IMR-90 (cell line): Measurements from ENCODE around the gene MRTFA. TPM values are rescaled to one million over a fixed set of nuclear protein-coding genes. Genes with fewer than 3 reads are reported as not detected.

Source experiments
- ATAC-seq: fragments of 200-7000 bp; cut with Tn5 transposase; 2 replicates; pipeline ENCODE4 v1.9.1; 2020; ENCODE audit warnings: low read depth, mild to moderate bottlenecking, moderate library complexity
- BruUV-seq: library from RNA; stranded (reverse); fragments of 400-500 nt; replicated peaks from 2 replicates; lab custom pipeline; 2021; lab: Mats Ljungman, UMichigan
- CTCF ChIA-PET: fragments of 300-600 bp; formaldehyde crosslinking; extraction: SDS; loops from one replicate; lab custom pipeline; 2021; ENCODE audit warnings: antibody characterized with exemption; lab: Yijun Ruan, JAX
- POLR2A ChIA-PET: fragments of 300-600 bp; sonication (Branson Sonifier 250); formaldehyde crosslinking; loops from one replicate; lab custom pipeline; 2022; ENCODE audit warnings: antibody characterized with exemption; ENCODE audit not compliant: unreplicated experiment; lab: Charles Lee
- DNase-seq: peaks from one replicate; pipeline ENCODE4 v3.0.0; 2013
- H2AFZ ChIP-seq: replicated peaks from 2 replicates; pipeline ENCODE3; 2013; ENCODE audit warnings: low read length, mild to moderate bottlenecking; ENCODE audit not compliant: poor library complexity
- H2AK5ac ChIP-seq: 2 replicates; pipeline ENCODE4 v1.6.1; 2013; ENCODE audit warnings: low read depth, low read length, inconsistent platforms
- H2AK9ac ChIP-seq: replicated peaks from 2 replicates; pipeline ENCODE3; 2013; ENCODE audit warnings: mild to moderate bottlenecking, low read depth, low read length, moderate library complexity; ENCODE audit not compliant: poor library complexity
- H2BK120ac ChIP-seq: 2 replicates; pipeline ENCODE4 v1.6.1; 2013; ENCODE audit warnings: low read depth, low read length, inconsistent platforms
- H2BK15ac ChIP-seq: 3 replicates; pipeline ENCODE4 v1.6.1; 2013; ENCODE audit warnings: low read depth, low read length, inconsistent platforms
- H2BK20ac ChIP-seq: 2 replicates; pipeline ENCODE4 v1.6.1; 2013; ENCODE audit warnings: low read depth, mild to moderate bottlenecking, inconsistent platforms, low read length, moderate library complexity
- H2BK5ac ChIP-seq: 2 replicates; pipeline ENCODE4 v1.6.1; 2013; ENCODE audit warnings: mild to moderate bottlenecking, low read depth, low read length, inconsistent platforms; ENCODE audit not compliant: poor library complexity, severe bottlenecking
- H3K14ac ChIP-seq: replicated peaks from 2 replicates; pipeline ENCODE4 v1.6.1; 2013; ENCODE audit warnings: low read depth, low read length, inconsistent platforms
- H3K18ac ChIP-seq: 2 replicates; pipeline ENCODE4 v1.6.1; 2013; ENCODE audit warnings: low read depth, low read length, control low read depth
- H3K23ac ChIP-seq: 2 replicates; pipeline ENCODE4 v1.6.1; 2013; ENCODE audit warnings: low read depth, low read length, inconsistent platforms
- H3K27ac ChIP-seq: 2 replicates; pipeline ENCODE4 v1.5.1; 2013; ENCODE audit warnings: mild to moderate bottlenecking, control low read depth, low read length; ENCODE audit not compliant: insufficient read depth
- H3K27me3 ChIP-seq: 2 replicates; pipeline ENCODE4 v1.6.1; 2013; ENCODE audit warnings: low read length; ENCODE audit not compliant: control insufficient read depth, insufficient read depth
- H3K36me3 ChIP-seq: 2 replicates; pipeline ENCODE4 v1.6.1; 2013; ENCODE audit warnings: low read length, mixed read lengths; ENCODE audit not compliant: control insufficient read depth, insufficient read depth
- H3K4ac ChIP-seq: 2 replicates; pipeline ENCODE4 v1.6.1; 2013; ENCODE audit warnings: low read depth, low read length, inconsistent platforms
- H3K4me1 ChIP-seq: 2 replicates; pipeline ENCODE4 v1.6.1; 2013; ENCODE audit warnings: low read length, mixed read lengths; ENCODE audit not compliant: control insufficient read depth, insufficient read depth
- H3K4me2 ChIP-seq: 2 replicates; pipeline ENCODE4 v1.6.1; 2013; ENCODE audit warnings: low read depth, mild to moderate bottlenecking, control low read depth, low read length, moderate library complexity
- H3K4me3 ChIP-seq: 2 replicates; pipeline ENCODE4 v1.5.1; 2013; ENCODE audit warnings: low read depth, mild to moderate bottlenecking, control low read depth, low read length, moderate library complexity; ENCODE audit not compliant: insufficient read depth
- H3K56ac ChIP-seq: 2 replicates; pipeline ENCODE4 v1.6.1; 2013; ENCODE audit warnings: low read length, inconsistent platforms; ENCODE audit not compliant: insufficient read depth; ENCODE audit errors: extremely low read depth
- H3K79me1 ChIP-seq, 2 experiments: 2 replicates each; pipeline ENCODE4 v1.6.1; 2013; ENCODE audit warnings: low read length in 2 of 2, inconsistent platforms in 1 of 2, low read depth in 1 of 2
- H3K9ac ChIP-seq: 2 replicates; pipeline ENCODE4 v1.6.1; 2013; ENCODE audit warnings: low read depth, low read length, control low read depth
- H3K9me1 ChIP-seq: 2 replicates; pipeline ENCODE4 v1.6.1; 2013; ENCODE audit warnings: low read length, inconsistent platforms; ENCODE audit not compliant: insufficient read depth
- H3K9me3 ChIP-seq: 2 replicates; pipeline ENCODE4 v1.6.1; 2013; ENCODE audit warnings: low read length; ENCODE audit not compliant: control insufficient read depth, insufficient read depth
- H4K20me1 ChIP-seq: 2 replicates; pipeline ENCODE4 v1.6.1; 2013; ENCODE audit warnings: low read length, inconsistent platforms; ENCODE audit not compliant: insufficient read depth
- H4K5ac ChIP-seq: 2 replicates; pipeline ENCODE4 v1.6.1; 2013; ENCODE audit warnings: mild to moderate bottlenecking, low read depth, low read length, control low read depth
- H4K8ac ChIP-seq, 2 experiments: 2 replicates each; pipeline ENCODE4 v1.6.1; 2013; ENCODE audit warnings: low read depth in 2 of 2, low read length in 2 of 2, control low read depth in 1 of 2, inconsistent platforms in 1 of 2
- H4K91ac ChIP-seq: 2 replicates; pipeline ENCODE4 v1.6.1; 2013; ENCODE audit warnings: low read depth, low read length, inconsistent platforms; ENCODE audit not compliant: insufficient read depth
- BHLHE40 ChIP-seq: fragments of 150-350 bp; IDR thresholded peaks from 2 replicates; pipeline ENCODE4 v1.6.1; 2016; ENCODE audit warnings: mild to moderate bottlenecking, low read depth, low read length
- CTCF ChIP-seq: conservative IDR thresholded peaks from 2 replicates; pipeline ENCODE4 v1.5.1; 2012; ENCODE audit warnings: mild to moderate bottlenecking, low read depth, low read length, improper control_type of control experiment
- FOS ChIP-seq: fragments of 150-350 bp; IDR thresholded peaks from 2 replicates; pipeline ENCODE4 v1.6.1; 2016; ENCODE audit warnings: low read depth, low read length
- MAFK ChIP-seq: IDR thresholded peaks from 2 replicates; pipeline ENCODE4 v1.6.1; 2012; ENCODE audit warnings: low read depth, low read length, improper control_type of control experiment
- MXI1 ChIP-seq: IDR thresholded peaks from 2 replicates; pipeline ENCODE4 v1.6.1; 2012; ENCODE audit warnings: low read depth, mild to moderate bottlenecking, low read length, moderate library complexity, borderline replicate concordance
- NFE2L2 ChIP-seq: fragments of 150-350 bp; IDR thresholded peaks from 2 replicates; pipeline ENCODE4 v1.6.1; 2016; ENCODE audit warnings: low read depth, mild to moderate bottlenecking, low read length
- POLR2A ChIP-seq: IDR thresholded peaks from 2 replicates; pipeline ENCODE4 v1.6.1; 2012; ENCODE audit warnings: mild to moderate bottlenecking, low read depth, low read length
- RCOR1 ChIP-seq: IDR thresholded peaks from 2 replicates; pipeline ENCODE4 v1.6.1; 2012; ENCODE audit warnings: mild to moderate bottlenecking, low read length, improper control_type of control experiment; ENCODE audit not compliant: insufficient replicate concordance
- RFX5 ChIP-seq: IDR thresholded peaks from 2 replicates; pipeline ENCODE4 v1.8.0; 2012; ENCODE audit warnings: low read depth, mild to moderate bottlenecking, low read length, moderate library complexity
- SMC3 ChIP-seq: fragments of 150-350 bp; IDR thresholded peaks from 2 replicates; pipeline ENCODE4 v1.6.1; 2016; ENCODE audit warnings: low read depth, mild to moderate bottlenecking, antibody characterized with exemption, low read length, moderate library complexity
- USF2 ChIP-seq: fragments of 150-350 bp; IDR thresholded peaks from 2 replicates; pipeline ENCODE4 v1.6.1; 2017; ENCODE audit warnings: mild to moderate bottlenecking, antibody characterized with exemption, low read length, low read depth
- WGBS, 2 experiments: methylation state at CpG; one replicate each; pipeline versions ENCODE4 v1.1.5 to v1.1.7; 2013; ENCODE audit warnings: missing lambda C conversion rate in 2 of 2; ENCODE audit not compliant: insufficient read length in 1 of 2; ENCODE audit errors: extremely low coverage in 2 of 2; 5-methylcytosine and 5-hydroxymethylcytosine counted together
- dilution Hi-C: fragments of 300-500 bp; cut with HindIII; formaldehyde crosslinking; loops from one replicate; pipeline ENCODE4 v1.14.3; 2018; ENCODE audit warnings: low sequenced_read_pairs; ENCODE audit not compliant: unreplicated experiment
- in situ Hi-C: fragments of 300-500 bp; cut with MboI; formaldehyde crosslinking; loops from 3 replicates; pipeline ENCODE4 v1.14.3; 2019; ENCODE audit warnings: low sequenced_read_pairs, inconsistent platforms, mixed read lengths
- intact Hi-C: fragments of 100-400 bp; cut with micrococcal nuclease; formaldehyde crosslinking; loops from 2 replicates; pipeline ENCODE4 v1.10.0; 2022
- polyA plus RNA-seq, 3 experiments: library from polyadenylated mRNA; depleted of rRNA; stranded (reverse); fragments of >200 nt; gene quantifications; 2 replicates each; pipeline ENCODE4 v1.2.3, GENCODE V29; 2012; ENCODE audit warnings: low replicate concordance in 1 of 3
- total RNA-seq: library from RNA; depleted of rRNA; stranded (reverse); fragments of >200 nt; gene quantifications from 2 replicates; pipeline ENCODE4 v1.2.3, GENCODE V29; 2012

MRTFA gene
- total and polyA plus RNA-seq, 2 of the 4 experiments (the other 2 are of a cell fraction) = 12.5 to 17.2 TPM

GRCh38 chr22:40671369-40671768, 34.9 kb upstream of the MRTFA start:
- dilution Hi-C loops = no loop called here
- no peak for TF ChIP-seq RCOR1
- no peak for TF ChIP-seq FOS
- no peak for TF ChIP-seq RFX5
- TF ChIP-seq USF2 = no peak
- TF ChIP-seq MAFK = no peak
- no peak for TF ChIP-seq BHLHE40
- no peak for TF ChIP-seq CTCF
- TF ChIP-seq MXI1 = no peak
- no peak for TF ChIP-seq NFE2L2
- TF ChIP-seq POLR2A = no peak
- no peak for TF ChIP-seq SMC3

More at GRCh38 chr22:40671369-40671768, 34.9 kb upstream of the MRTFA start:
- Histone ChIP-seq H3K14ac (no peak overlapping the region), H3K4me1 (peaks cover 5% of the 10 kb centered on the region), H3K9ac (no peak overlapping the region), H3K4ac (no peak overlapping the region), H3K4me2 (no peak overlapping the region), H3K4me3 (no peak overlapping the region), H3K79me1 (no peaks in the 10 kb centered on the region), H3K36me3 (no peaks in the 10 kb centered on the region), H4K20me1 (no peaks in the 10 kb centered on the region), H2AFZ (no peak overlapping the region), H3K9me3 (no peaks in the 10 kb centered on the region), H2BK120ac (no peak overlapping the region), H4K91ac (no peak overlapping the region), H2BK20ac (no peak overlapping the region), H2AK9ac (no peak overlapping the region), H3K9me1 (no peaks in the 10 kb centered on the region), H2BK15ac (no peak overlapping the region), H3K18ac (no peak overlapping the region), H4K5ac (no peak overlapping the region), H2BK5ac (no peak overlapping the region), H3K23ac (no peak overlapping the region), H3K27me3 (no peaks in the 10 kb centered on the region), H4K8ac (no peak overlapping the region), H2AK5ac (no peak overlapping the region), H3K27ac (no peak overlapping the region), H3K56ac (no peak overlapping the region)
- ChIA-PET POLR2A (no interaction called here), CTCF (no interaction called here)
- in situ Hi-C loops (no loop called here), intact Hi-C loops (no loop called here)
- BruUV-seq = no TSS peak
- ATAC-seq (no peak), DNase-seq (no peak)
- 93% methylated on average over 11 of the region's 13 CpGs; no CpG with 5 or more reads in 1 of the 2 experiments for WGBS, 2 experiments
